IMR-90 (cell line): ENCODE results near the gene AKAP9.

Source experiments
- BHLHE40 ChIP-seq: fragments of 150-350 bp; IDR thresholded peaks from 2 replicates; pipeline ENCODE4 v1.6.1; 2016; ENCODE audit warnings: mild to moderate bottlenecking, low read depth, low read length
- CEBPB ChIP-seq: IDR thresholded peaks from 2 replicates; pipeline ENCODE4 v1.6.1; 2012; ENCODE audit warnings: low read depth, low read length, improper control_type of control experiment
- CHD1 ChIP-seq: IDR thresholded peaks from 2 replicates; pipeline ENCODE4 v1.6.1; 2012; ENCODE audit warnings: low read depth, low read length, improper control_type of control experiment
- CTCF ChIP-seq: conservative IDR thresholded peaks from 2 replicates; pipeline ENCODE4 v1.5.1; 2012; ENCODE audit warnings: mild to moderate bottlenecking, low read depth, low read length, improper control_type of control experiment
- FOS ChIP-seq: fragments of 150-350 bp; IDR thresholded peaks from 2 replicates; pipeline ENCODE4 v1.6.1; 2016; ENCODE audit warnings: low read depth, low read length
- MAFK ChIP-seq: IDR thresholded peaks from 2 replicates; pipeline ENCODE4 v1.6.1; 2012; ENCODE audit warnings: low read depth, low read length, improper control_type of control experiment
- MXI1 ChIP-seq: IDR thresholded peaks from 2 replicates; pipeline ENCODE4 v1.6.1; 2012; ENCODE audit warnings: low read depth, mild to moderate bottlenecking, low read length, moderate library complexity, borderline replicate concordance
- POLR2A ChIP-seq: IDR thresholded peaks from 2 replicates; pipeline ENCODE4 v1.6.1; 2012; ENCODE audit warnings: mild to moderate bottlenecking, low read depth, low read length
- RAD21 ChIP-seq: IDR thresholded peaks from 2 replicates; pipeline ENCODE4 v1.6.1; 2012; ENCODE audit warnings: low read length, improper control_type of control experiment
- RCOR1 ChIP-seq: IDR thresholded peaks from 2 replicates; pipeline ENCODE4 v1.6.1; 2012; ENCODE audit warnings: mild to moderate bottlenecking, low read length, improper control_type of control experiment; ENCODE audit not compliant: insufficient replicate concordance
- RFX5 ChIP-seq: IDR thresholded peaks from 2 replicates; pipeline ENCODE4 v1.8.0; 2012; ENCODE audit warnings: low read depth, mild to moderate bottlenecking, low read length, moderate library complexity
- SMC3 ChIP-seq: fragments of 150-350 bp; IDR thresholded peaks from 2 replicates; pipeline ENCODE4 v1.6.1; 2016; ENCODE audit warnings: low read depth, mild to moderate bottlenecking, antibody characterized with exemption, low read length, moderate library complexity
- TF ChIP-seq, protein P1 (sequence below): fragments of 150-350 bp; IDR thresholded peaks from 2 replicates; pipeline ENCODE4 v1.6.1; 2017; ENCODE audit warnings: mild to moderate bottlenecking, antibody characterized with exemption, low read length, low read depth
- TF ChIP-seq, protein P2 (sequence below): fragments of 150-350 bp; IDR thresholded peaks from 2 replicates; pipeline ENCODE4 v1.6.1; 2016; ENCODE audit warnings: low read depth, mild to moderate bottlenecking, low read length, moderate library complexity, borderline replicate concordance

DNA sequence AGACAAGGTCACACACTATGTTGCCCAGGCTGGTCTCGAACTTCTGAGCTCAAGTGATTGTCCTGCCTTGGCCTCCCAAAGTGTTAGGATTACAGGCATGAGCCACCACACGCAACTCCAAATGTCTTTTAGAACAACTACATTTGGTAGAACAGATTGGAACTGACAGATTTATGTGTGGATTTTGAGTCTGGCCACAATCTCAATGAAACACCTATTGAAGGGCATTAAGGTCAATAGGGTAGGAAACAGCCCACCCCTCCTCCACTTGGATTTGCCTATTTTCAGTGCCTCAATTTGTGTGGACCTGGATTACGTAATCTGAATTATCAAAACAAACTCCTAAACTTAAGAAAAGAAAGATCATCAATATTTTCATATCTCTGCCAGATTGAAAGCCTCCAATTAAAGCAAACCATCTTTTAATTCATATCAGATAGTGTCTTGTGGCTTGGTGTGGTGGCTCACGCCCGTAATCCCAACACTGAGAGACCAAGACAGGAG lies 209.1 kb downstream of the AKAP9 start:
- no peak for TF ChIP-seq CTCF
- no peak for TF ChIP-seq RFX5
- TF ChIP-seq, protein P1, sequence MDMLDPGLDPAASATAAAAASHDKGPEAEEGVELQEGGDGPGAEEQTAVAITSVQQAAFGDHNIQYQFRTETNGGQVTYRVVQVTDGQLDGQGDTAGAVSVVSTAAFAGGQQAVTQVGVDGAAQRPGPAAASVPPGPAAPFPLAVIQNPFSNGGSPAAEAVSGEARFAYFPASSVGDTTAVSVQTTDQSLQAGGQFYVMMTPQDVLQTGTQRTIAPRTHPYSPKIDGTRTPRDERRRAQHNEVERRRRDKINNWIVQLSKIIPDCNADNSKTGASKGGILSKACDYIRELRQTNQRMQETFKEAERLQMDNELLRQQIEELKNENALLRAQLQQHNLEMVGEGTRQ: no peak
- no peak for TF ChIP-seq RAD21
- no peak for TF ChIP-seq POLR2A
- peak; percentile 75 for TF ChIP-seq CEBPB
- TF ChIP-seq, protein P2, sequence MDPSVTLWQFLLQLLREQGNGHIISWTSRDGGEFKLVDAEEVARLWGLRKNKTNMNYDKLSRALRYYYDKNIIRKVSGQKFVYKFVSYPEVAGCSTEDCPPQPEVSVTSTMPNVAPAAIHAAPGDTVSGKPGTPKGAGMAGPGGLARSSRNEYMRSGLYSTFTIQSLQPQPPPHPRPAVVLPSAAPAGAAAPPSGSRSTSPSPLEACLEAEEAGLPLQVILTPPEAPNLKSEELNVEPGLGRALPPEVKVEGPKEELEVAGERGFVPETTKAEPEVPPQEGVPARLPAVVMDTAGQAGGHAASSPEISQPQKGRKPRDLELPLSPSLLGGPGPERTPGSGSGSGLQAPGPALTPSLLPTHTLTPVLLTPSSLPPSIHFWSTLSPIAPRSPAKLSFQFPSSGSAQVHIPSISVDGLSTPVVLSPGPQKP: no peak
- no peak for TF ChIP-seq SMC3
- TF ChIP-seq BHLHE40: no peak
- TF ChIP-seq MAFK: no peak
- no peak for TF ChIP-seq MXI1
- TF ChIP-seq RCOR1: no peak
- no peak for TF ChIP-seq FOS
- TF ChIP-seq CHD1: no peak
